GM12878 (cell line): ENCODE results near the gene ENDOU.

Experiments used
- BRCA1 ChIP-seq: IDR thresholded peaks from 2 replicates; pipeline ENCODE4 v1.6.1; 2011; ENCODE audit warnings: low read depth, low read length, improper control_type of control experiment
- CEBPB ChIP-seq, 2 experiments: fragments of 150-350 bp in 1 of 2; IDR thresholded peaks; 2 replicates each; pipeline ENCODE4 v1.6.1; 2012 to 2014; ENCODE audit warnings: low read depth in 2 of 2, low read length in 2 of 2, borderline replicate concordance in 1 of 2, inconsistent platforms in 1 of 2
- CTCF ChIP-seq, 3 experiments: IDR thresholded peaks in 2 of 3; conservative IDR thresholded peaks in 1 of 3; 2 replicates each; pipeline ENCODE4 v1.5.1; 2011; ENCODE audit warnings: low read depth in 3 of 3, low read length in 3 of 3, mild to moderate bottlenecking in 3 of 3, control low read depth in 2 of 3, moderate library complexity in 2 of 3, inconsistent platforms in 1 of 3, mixed read lengths in 1 of 3; ENCODE audit not compliant: control insufficient read depth in 2 of 3, insufficient read depth in 1 of 3; ENCODE audit errors: extremely low read depth in 1 of 3
- EP300 ChIP-seq, 2 experiments: fragments of 150-350 bp in 1 of 2; IDR thresholded peaks; 2 replicates each; pipeline ENCODE4 v1.6.1; 2011 to 2012; ENCODE audit warnings: low read depth in 2 of 2, low read length in 2 of 2, borderline replicate concordance in 1 of 2, improper control_type of control experiment in 1 of 2, inconsistent platforms in 1 of 2; ENCODE audit not compliant: control insufficient read depth in 1 of 2
- MYC ChIP-seq: IDR thresholded peaks from 2 replicates; pipeline ENCODE4 v1.6.1; 2011; ENCODE audit warnings: mild to moderate bottlenecking, low read length, moderate library complexity, inconsistent platforms; ENCODE audit not compliant: insufficient read depth, insufficient replicate concordance, insufficient read length, severe bottlenecking
- POLR2A ChIP-seq: IDR thresholded peaks from 2 replicates; pipeline ENCODE4 v1.6.1; 2011; ENCODE audit warnings: low read depth, mild to moderate bottlenecking, low read length
- POLR2AphosphoS5 ChIP-seq: IDR thresholded peaks from 2 replicates; pipeline ENCODE4 v1.6.1; 2011; ENCODE audit warnings: mild to moderate bottlenecking, low read length, inconsistent platforms
- RELA ChIP-seq: fragments of 450-650 bp; IDR thresholded peaks from 2 replicates; pipeline ENCODE4 v1.8.0; 2014; ENCODE audit warnings: borderline replicate concordance; ENCODE audit not compliant: partially characterized antibody
- USF1 ChIP-seq: IDR thresholded peaks from 2 replicates; pipeline ENCODE4 v1.6.1; 2011; ENCODE audit warnings: borderline replicate concordance, low read depth, mild to moderate bottlenecking, moderate library complexity, mixed read lengths, low read length; ENCODE audit not compliant: insufficient read depth; ENCODE audit errors: extremely low read length
- TF ChIP-seq, protein P1 (sequence below): IDR thresholded peaks from 2 replicates; pipeline ENCODE4 v1.6.1; 2012; ENCODE audit warnings: low read depth, low read length, improper control_type of control experiment
- TF ChIP-seq, protein P2 (sequence below): fragments of 450-650 bp; IDR thresholded peaks from 2 replicates; pipeline ENCODE4 v1.6.1; 2017; ENCODE audit warnings: antibody characterized with exemption, mild to moderate bottlenecking, moderate library complexity

- TF ChIP-seq BRCA1 (no peak), CTCF (IDR thresholded peaks at IDR 0.05 in 2 of 3, conservative IDR thresholded peaks at IDR 0.05 in 1 of 3; ENCODE audit: control insufficient read depth in 2 of 3, extremely low read depth in 1 of 3, insufficient read depth in 1 of 3, low read depth in 3 of 3, low read length in 3 of 3) (no peak), EP300 (IDR thresholded peaks at IDR 0.05; ENCODE audit: borderline replicate concordance in 1 of 2, control insufficient read depth in 1 of 2, low read depth in 2 of 2, low read length in 2 of 2) (no peak), POLR2AphosphoS5 (no peak), USF1 (no peak), POLR2A (no peak), CEBPB (IDR thresholded peaks at IDR 0.05; ENCODE audit: borderline replicate concordance in 1 of 2, low read depth in 2 of 2, low read length in 2 of 2) (no peak), RELA (no peak), MYC (no peak)
- TF ChIP-seq, protein P1, sequence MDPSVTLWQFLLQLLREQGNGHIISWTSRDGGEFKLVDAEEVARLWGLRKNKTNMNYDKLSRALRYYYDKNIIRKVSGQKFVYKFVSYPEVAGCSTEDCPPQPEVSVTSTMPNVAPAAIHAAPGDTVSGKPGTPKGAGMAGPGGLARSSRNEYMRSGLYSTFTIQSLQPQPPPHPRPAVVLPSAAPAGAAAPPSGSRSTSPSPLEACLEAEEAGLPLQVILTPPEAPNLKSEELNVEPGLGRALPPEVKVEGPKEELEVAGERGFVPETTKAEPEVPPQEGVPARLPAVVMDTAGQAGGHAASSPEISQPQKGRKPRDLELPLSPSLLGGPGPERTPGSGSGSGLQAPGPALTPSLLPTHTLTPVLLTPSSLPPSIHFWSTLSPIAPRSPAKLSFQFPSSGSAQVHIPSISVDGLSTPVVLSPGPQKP: no peak
- TF ChIP-seq, protein P2, sequence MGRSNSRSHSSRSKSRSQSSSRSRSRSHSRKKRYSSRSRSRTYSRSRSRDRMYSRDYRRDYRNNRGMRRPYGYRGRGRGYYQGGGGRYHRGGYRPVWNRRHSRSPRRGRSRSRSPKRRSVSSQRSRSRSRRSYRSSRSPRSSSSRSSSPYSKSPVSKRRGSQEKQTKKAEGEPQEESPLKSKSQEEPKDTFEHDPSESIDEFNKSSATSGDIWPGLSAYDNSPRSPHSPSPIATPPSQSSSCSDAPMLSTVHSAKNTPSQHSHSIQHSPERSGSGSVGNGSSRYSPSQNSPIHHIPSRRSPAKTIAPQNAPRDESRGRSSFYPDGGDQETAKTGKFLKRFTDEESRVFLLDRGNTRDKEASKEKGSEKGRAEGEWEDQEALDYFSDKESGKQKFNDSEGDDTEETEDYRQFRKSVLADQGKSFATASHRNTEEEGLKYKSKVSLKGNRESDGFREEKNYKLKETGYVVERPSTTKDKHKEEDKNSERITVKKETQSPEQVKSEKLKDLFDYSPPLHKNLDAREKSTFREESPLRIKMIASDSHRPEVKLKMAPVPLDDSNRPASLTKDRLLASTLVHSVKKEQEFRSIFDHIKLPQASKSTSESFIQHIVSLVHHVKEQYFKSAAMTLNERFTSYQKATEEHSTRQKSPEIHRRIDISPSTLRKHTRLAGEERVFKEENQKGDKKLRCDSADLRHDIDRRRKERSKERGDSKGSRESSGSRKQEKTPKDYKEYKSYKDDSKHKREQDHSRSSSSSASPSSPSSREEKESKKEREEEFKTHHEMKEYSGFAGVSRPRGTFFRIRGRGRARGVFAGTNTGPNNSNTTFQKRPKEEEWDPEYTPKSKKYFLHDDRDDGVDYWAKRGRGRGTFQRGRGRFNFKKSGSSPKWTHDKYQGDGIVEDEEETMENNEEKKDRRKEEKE: no peak
Observed at GRCh38 chr12:47752552-47752951, 27.3 kb upstream of the ENDOU start.
